ENCODE data around the gene MYLK.

GRCh38 chr3:123884993-123885392, 861 bp upstream of the MYLK start:
- TF ChIP-seq CTCF (IDR thresholded peaks at IDR 0.05) (no peak), POLR2A (IDR thresholded peaks at IDR 0.05) (no peak)
